Transverse colon (tissue), 4 donors: ENCODE data around the gene CELF4. TPM values are rescaled to one million over a fixed set of nuclear protein-coding genes. Genes with fewer than 3 reads are reported as not detected.

Experiments
- DNase-seq: peaks from one replicate; pipeline ENCODE4 v3.0.0-alpha.2; 2019
- H3K27ac ChIP-seq, 4 donors: fragments of 200-600 bp; sonication (generic); 2 replicates each; pipeline ENCODE4 v1.5.1; 2016 to 2018; ENCODE audit warnings: inconsistent platforms in 4 of 4
- H3K27me3 ChIP-seq: fragments of 200-600 bp; sonication (generic); 2 replicates; pipeline ENCODE4 v1.5.1; 2017; ENCODE audit warnings: inconsistent platforms
- H3K36me3 ChIP-seq, 4 donors: fragments of 200-600 bp; sonication (generic); 2 replicates each; pipeline ENCODE4 v1.5.1; 2017 to 2019; ENCODE audit warnings: inconsistent platforms in 4 of 4
- H3K4me1 ChIP-seq, 4 donors: fragments of 200-600 bp; sonication (generic); 2 replicates each; pipeline ENCODE4 v1.5.1; 2017 to 2020; ENCODE audit warnings: inconsistent platforms in 4 of 4
- H3K4me3 ChIP-seq, 4 donors: fragments of 200-600 bp; sonication (generic); 1 replicate in 1 of 4; 2 replicates in 3 of 4; pipeline versions ENCODE4 v1.5.1 to v1.6.1; 2017 to 2019; ENCODE audit warnings: inconsistent platforms in 4 of 4
- H3K9me3 ChIP-seq, 2 donors: fragments of 200-600 bp; sonication (generic); 2 replicates each; pipeline ENCODE4 v1.5.1; 2017 to 2019; ENCODE audit warnings: inconsistent platforms in 2 of 2
- EP300 ChIP-seq: sonication (generic); formaldehyde crosslinking; IDR thresholded peaks from one replicate; pipeline ENCODE4 v1.6.1; 2017; ENCODE audit warnings: antibody characterized with exemption, low read depth
- POLR2A ChIP-seq: fragments of 450-650 bp; IDR thresholded peaks from one replicate; pipeline ENCODE4 v1.6.1; 2016; ENCODE audit warnings: antibody characterized with exemption, mild to moderate bottlenecking, moderate library complexity
- POLR2AphosphoS5 ChIP-seq, 3 donors: sonication (generic); formaldehyde crosslinking; IDR thresholded peaks; one replicate each; pipeline ENCODE4 v1.6.1; 2016; ENCODE audit warnings: antibody characterized with exemption in 3 of 3
- WGBS, 2 donors: methylation state at CpG; one replicate each; pipeline ENCODE4 v1.1.5; 2018; ENCODE audit warnings: low coverage in 1 of 2; 5-methylcytosine and 5-hydroxymethylcytosine counted together
- in situ Hi-C, 4 donors: fragments of 200-750 bp; cut with MboI; loops; one replicate each; pipeline versions ENCODE4 v1.15.0 to v1.15.1; 2017; ENCODE audit warnings: low sequenced_read_pairs in 3 of 4, low pct_ligation_motif_present in 1 of 4, low pct_unique_long_range_greater_than_20kb in 1 of 4
- intact Hi-C: fragments of 100-400 bp; cut with DNase I; formaldehyde crosslinking; loops from one replicate; pipeline ENCODE4 v1.15.1; 2023; ENCODE audit warnings: low total_unique reads
- total RNA-seq, 4 donors: library from RNA; depleted of rRNA; stranded (reverse); fragments of >200 nt; gene quantifications; one replicate each; pipeline ENCODE4 v1.1.0, GENCODE V29; 2016
- TF ChIP-seq, protein P1 (sequence below), 5 experiments: fragments of 200-600 bp in 3 of 5; fragments of 450-650 bp in 2 of 5; sonication (generic) in 3 of 5; IDR thresholded peaks; 1 replicate in 2 of 5; 2 replicates in 3 of 5; pipeline ENCODE4 v1.5.1; 2016 to 2017; ENCODE audit warnings: antibody characterized with exemption in 5 of 5, inconsistent platforms in 3 of 5, mild to moderate bottlenecking in 2 of 5, moderate library complexity in 1 of 5

The CELF4 gene
- total RNA-seq, 4 donors from 2014 or later: 0.14 to 0.75 TPM; not detected in 2

DNA sequence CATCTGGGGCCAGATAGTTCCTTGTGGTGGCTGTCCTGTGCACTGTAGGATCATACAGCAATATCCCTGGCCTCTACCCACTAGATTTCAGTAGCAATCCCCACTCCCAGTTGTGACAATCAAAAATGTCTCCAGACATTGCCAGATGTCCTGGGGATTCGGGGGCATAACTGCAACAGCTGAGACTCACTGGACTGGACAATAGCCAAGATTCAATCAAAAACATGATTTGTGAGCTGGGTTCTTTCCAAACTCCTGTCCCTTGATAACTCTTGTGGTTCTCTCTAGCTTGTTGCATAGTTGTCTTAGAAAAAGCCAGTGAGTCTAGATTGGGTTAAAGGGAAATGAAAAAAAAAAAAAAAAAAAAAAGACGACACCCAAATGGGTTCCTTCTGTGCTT, 293.4 kb downstream of the CELF4 start:
- 39 to 62% methylated on average over 2 of the region's 2 CpGs for WGBS, 2 donors
- in situ Hi-C loops: no loop called here
- TF ChIP-seq POLR2A (no peak), EP300 (no peak)
- H3K9me3 ChIP-seq: no peaks in the 10 kb centered on the region
- H3K36me3 ChIP-seq: no peaks in the 10 kb centered on the region
- H3K27me3 ChIP-seq: peaks cover 38% of the 10 kb centered on the region
- no peak overlapping the region for H3K4me3 ChIP-seq
- DNase-seq: no peak
- H3K4me1 ChIP-seq: no peaks in the 10 kb centered on the region
- H3K27ac ChIP-seq: no peak overlapping the region
- intact Hi-C loops: no loop called here

DNA sequence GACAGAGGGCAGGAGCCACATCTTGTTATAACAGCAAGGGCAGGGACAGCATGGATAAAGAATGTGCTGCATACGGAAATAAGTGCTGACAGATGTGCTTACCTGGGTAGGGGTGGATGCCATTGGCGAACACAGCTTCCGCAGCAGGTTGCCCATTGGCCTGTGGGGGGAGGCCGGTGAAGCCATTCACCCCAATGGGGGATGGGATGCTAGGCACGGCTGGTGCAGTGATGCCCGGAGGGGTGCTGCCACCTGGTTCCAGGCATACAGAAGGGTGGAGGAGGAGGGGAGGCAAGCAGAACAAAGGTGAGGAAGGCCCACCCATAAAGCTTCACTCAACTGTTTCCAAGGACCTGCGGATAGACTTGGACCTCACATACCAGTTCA, 294.9 kb downstream of the CELF4 start:
- intact Hi-C loops (no loop called here), in situ Hi-C loops (no loop called here)
- Histone ChIP-seq H3K4me3 (no peak overlapping the region), H3K4me1 (no peaks in the 10 kb centered on the region), H3K36me3 (no peaks in the 10 kb centered on the region), H3K27ac (no peak overlapping the region), H3K9me3 (no peaks in the 10 kb centered on the region), H3K27me3 (peaks cover 30% of the 10 kb centered on the region)
- DNase-seq: no peak
- no peak for TF ChIP-seq POLR2A
- TF ChIP-seq, protein P1, sequence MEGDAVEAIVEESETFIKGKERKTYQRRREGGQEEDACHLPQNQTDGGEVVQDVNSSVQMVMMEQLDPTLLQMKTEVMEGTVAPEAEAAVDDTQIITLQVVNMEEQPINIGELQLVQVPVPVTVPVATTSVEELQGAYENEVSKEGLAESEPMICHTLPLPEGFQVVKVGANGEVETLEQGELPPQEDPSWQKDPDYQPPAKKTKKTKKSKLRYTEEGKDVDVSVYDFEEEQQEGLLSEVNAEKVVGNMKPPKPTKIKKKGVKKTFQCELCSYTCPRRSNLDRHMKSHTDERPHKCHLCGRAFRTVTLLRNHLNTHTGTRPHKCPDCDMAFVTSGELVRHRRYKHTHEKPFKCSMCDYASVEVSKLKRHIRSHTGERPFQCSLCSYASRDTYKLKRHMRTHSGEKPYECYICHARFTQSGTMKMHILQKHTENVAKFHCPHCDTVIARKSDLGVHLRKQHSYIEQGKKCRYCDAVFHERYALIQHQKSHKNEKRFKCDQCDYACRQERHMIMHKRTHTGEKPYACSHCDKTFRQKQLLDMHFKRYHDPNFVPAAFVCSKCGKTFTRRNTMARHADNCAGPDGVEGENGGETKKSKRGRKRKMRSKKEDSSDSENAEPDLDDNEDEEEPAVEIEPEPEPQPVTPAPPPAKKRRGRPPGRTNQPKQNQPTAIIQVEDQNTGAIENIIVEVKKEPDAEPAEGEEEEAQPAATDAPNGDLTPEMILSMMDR (IDR thresholded peaks at IDR 0.05): no peak
- TF ChIP-seq EP300: no peak
- no peak for TF ChIP-seq POLR2AphosphoS5 (IDR thresholded peaks at IDR 0.05)
- WGBS, 2 donors: 75% methylated on average over 7 of the region's 7 CpGs; no CpG with 5 or more reads in 1 of the 2 donors

DNA sequence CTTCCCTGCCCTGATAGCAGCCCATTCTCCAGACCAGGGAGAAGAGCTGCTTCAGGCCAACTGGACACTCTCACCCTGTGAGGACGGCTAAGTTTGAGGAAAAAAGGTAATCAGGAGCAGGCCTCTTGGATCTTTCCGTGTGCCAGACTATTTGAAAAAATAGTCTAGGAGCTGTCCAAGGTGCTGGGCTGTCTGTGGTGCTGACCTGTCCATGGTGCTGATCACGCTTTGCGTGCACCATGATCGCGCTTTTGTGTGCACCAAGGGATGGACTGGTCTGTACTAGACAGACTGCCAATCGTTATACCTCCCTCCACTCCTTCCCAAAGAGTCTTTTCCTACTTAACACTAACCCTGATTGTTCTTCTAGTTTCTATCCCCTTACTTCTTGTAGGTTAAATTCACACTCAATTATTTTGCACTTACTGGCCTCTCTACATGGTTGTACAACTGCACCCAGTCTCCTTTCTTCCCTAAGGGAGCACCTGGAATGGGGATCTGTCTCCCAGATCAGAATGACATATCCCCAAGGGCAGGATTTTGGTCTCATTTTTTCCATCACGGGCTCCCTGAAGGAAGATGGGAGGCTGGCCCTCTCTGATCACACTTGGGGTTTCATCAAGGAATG, 295.4 kb downstream of the CELF4 start:
- Histone ChIP-seq H3K4me3 (no peak overlapping the region), H3K27ac (no peak overlapping the region), H3K36me3 (no peaks in the 10 kb centered on the region), H3K4me1 (no peaks in the 10 kb centered on the region), H3K27me3 (peaks cover 25% of the 10 kb centered on the region), H3K9me3 (no peaks in the 10 kb centered on the region)
- 0 to 28% methylated on average over 2 to 8 of the region's 8 CpGs for WGBS, 2 donors
- TF ChIP-seq POLR2AphosphoS5 (IDR thresholded peaks at IDR 0.05) (no peak), POLR2A (no peak), EP300 (no peak)
- TF ChIP-seq, protein P1 (IDR thresholded peaks at IDR 0.05): no peak
- intact Hi-C loops (no loop called here), in situ Hi-C loops (no loop called here)
- DNase-seq: no peak

DNA sequence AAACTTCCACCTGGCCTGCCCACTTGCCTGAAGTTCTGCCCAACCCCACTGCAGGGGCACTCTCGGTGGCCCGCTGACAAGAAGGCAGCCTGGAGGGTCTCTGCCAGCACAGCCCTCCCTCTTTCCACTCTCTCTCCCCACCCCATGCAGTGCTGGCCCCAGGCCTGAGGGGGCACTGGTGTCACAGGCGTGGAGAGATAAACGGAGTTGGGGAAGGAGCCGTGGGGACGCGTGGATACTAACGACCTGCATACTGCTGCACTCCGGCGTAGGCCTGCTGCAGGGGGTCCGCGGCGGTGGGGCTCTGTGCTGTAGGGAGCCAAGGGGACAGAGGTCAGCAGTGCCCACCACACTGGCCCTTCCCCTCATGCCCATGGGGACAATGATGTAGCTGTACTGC, 299.3 kb downstream of the CELF4 start:
- Histone ChIP-seq H3K27ac (no peak overlapping the region), H3K4me3 (no peak overlapping the region), H3K9me3 (no peaks in the 10 kb centered on the region), H3K4me1 (no peaks in the 10 kb centered on the region), H3K27me3 (no peaks in the 10 kb centered on the region), H3K36me3 (no peaks in the 10 kb centered on the region)
- in situ Hi-C loops (no loop called here), intact Hi-C loops (no loop called here)
- TF ChIP-seq POLR2A: no peak
- TF ChIP-seq, protein P1 (IDR thresholded peaks at IDR 0.05): no peak
- no peak for TF ChIP-seq EP300
- TF ChIP-seq POLR2AphosphoS5 (IDR thresholded peaks at IDR 0.05): no peak
- WGBS, 2 donors: 38% methylated on average over 13 of the region's 13 CpGs; no CpG with 5 or more reads in 1 of the 2 donors
- no peak for DNase-seq

DNA sequence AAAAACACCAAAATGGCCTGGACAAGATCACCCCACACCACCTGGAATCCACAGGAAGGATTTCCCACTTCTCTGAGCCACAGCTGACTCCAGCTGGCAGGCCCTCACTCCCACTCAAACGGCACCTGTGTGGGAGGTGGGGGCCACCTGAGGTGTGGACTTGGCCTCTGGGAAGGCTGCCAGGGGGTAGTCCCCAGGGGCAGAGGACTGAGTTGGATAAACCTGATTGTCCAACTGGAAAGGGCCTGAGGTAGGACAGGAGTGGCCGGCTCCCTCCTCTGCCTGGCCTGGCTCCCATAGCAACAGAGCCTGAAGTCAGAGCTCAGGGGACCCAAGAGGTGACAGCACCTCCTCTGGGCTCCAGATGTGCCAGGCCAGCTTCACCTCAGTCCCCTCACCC, 300.2 kb downstream of the CELF4 start:
- intact Hi-C loops (no loop called here), in situ Hi-C loops (no loop called here)
- Histone ChIP-seq H3K36me3 (no peaks in the 10 kb centered on the region), H3K9me3 (no peaks in the 10 kb centered on the region), H3K27me3 (no peaks in the 10 kb centered on the region), H3K27ac (no peak overlapping the region), H3K4me3 (no peak overlapping the region), H3K4me1 (no peaks in the 10 kb centered on the region)
- 50% methylated on average over 2 of the region's 2 CpGs; no CpG with 5 or more reads in 1 of the 2 donors for WGBS, 2 donors
- TF ChIP-seq EP300 (no peak), POLR2A (no peak), POLR2AphosphoS5 (IDR thresholded peaks at IDR 0.05) (no peak)
- TF ChIP-seq, protein P1 (IDR thresholded peaks at IDR 0.05): no peak
- no peak for DNase-seq
